Heart left ventricle (tissue), 16 donors: ENCODE data around the gene USP6. TPM values are rescaled to one million over a fixed set of nuclear protein-coding genes. Genes with fewer than 3 reads are reported as not detected.
"Not testable (repeated sequence)": the region's sequence is repeated elsewhere in the genome, so short reads cannot be mapped to it uniquely, and the experiment has no call there.

ENCODE experiments used
- ATAC-seq, 4 donors: fragments of 200-7000 bp; cut with Tn5 transposase; one replicate each; pipeline ENCODE4 v1.9.1; 2020 to 2022; ENCODE audit warnings: moderate library complexity in 4 of 4, mild to moderate bottlenecking in 3 of 4, moderate number of reproducible peaks in 1 of 4
- DNase-seq, 5 donors: peaks; one replicate each; pipeline ENCODE4 v3.0.0-alpha.2; 2020
- H3K27ac ChIP-seq, 12 donors: fragments of 200-600 bp; sonication (generic) in 4 of 12; one replicate each; pipeline versions ENCODE4 v1.5.0 to v1.8.0; 2016 to 2022; ENCODE audit warnings: mild to moderate bottlenecking in 2 of 12
- H3K27me3 ChIP-seq, 9 donors: fragments of 200-600 bp; sonication (generic) in 2 of 9; one replicate each; pipeline versions ENCODE4 v1.5.1 to v1.8.0; 2016 to 2022; ENCODE audit warnings: mild to moderate bottlenecking in 3 of 9
- H3K36me3 ChIP-seq, 9 donors: fragments of 200-600 bp; sonication (generic) in 2 of 9; one replicate each; pipeline versions ENCODE4 v1.5.0 to v1.8.0; 2018 to 2022; ENCODE audit warnings: mild to moderate bottlenecking in 2 of 9
- H3K4me1 ChIP-seq, 12 donors: fragments of 200-600 bp; sonication (generic) in 4 of 12; one replicate each; pipeline versions ENCODE4 v1.5.0 to v1.8.0; 2016 to 2022; ENCODE audit warnings: mild to moderate bottlenecking in 3 of 12
- H3K4me3 ChIP-seq, 12 donors: fragments of 200-600 bp; sonication (generic) in 4 of 12; one replicate each; pipeline versions ENCODE4 v1.5.0 to v1.8.0; 2017 to 2022; ENCODE audit warnings: mild to moderate bottlenecking in 9 of 12, moderate library complexity in 4 of 12
- H3K9me3 ChIP-seq, 12 donors: fragments of 200-600 bp; sonication (generic) in 4 of 12; one replicate each; pipeline versions ENCODE4 v1.5.0 to v1.8.0; 2016 to 2022; ENCODE audit warnings: mild to moderate bottlenecking in 1 of 12
- POLR2A ChIP-seq, 2 donors: fragments of 450-650 bp; IDR thresholded peaks; one replicate each; pipeline ENCODE4 v1.6.1; 2017; ENCODE audit warnings: antibody characterized with exemption in 2 of 2, mild to moderate bottlenecking in 2 of 2, moderate library complexity in 2 of 2
- WGBS, 4 donors: extraction: QIAGEN DNeasy Blood & Tissue Kit in 2 of 4; methylation state at CpG; one replicate each; pipeline versions ENCODE4 v1.1.5 to v1.1.7; 2013 to 2018; 5-methylcytosine and 5-hydroxymethylcytosine counted together
- intact Hi-C, 10 donors: fragments of 100-400 bp; cut with DNase I; formaldehyde crosslinking; loops; one replicate each; pipeline versions ENCODE4 v1.11.1 to v1.14.2; 2022
- polyA plus RNA-seq, 2 donors: library from polyadenylated mRNA; stranded (reverse); fragments of 200-250 nt; gene quantifications; one replicate each; pipeline ENCODE4 v1.2.3, GENCODE V29; 2013
- total RNA-seq, 9 donors: library from RNA; depleted of rRNA in 2 of 9; stranded (reverse); fragments of >200 nt in 2 of 9; fragmentation: NEBNext Ultra II Directional in 3 of 9; extraction: Animal tissue kit (Norgen Biotek cat#: 25700) in 3 of 9; gene quantifications; one replicate each; pipeline versions ENCODE4 v1.1.0 to v1.2.4, GENCODE V29; 2016 to 2023
- TF ChIP-seq, protein P1 (sequence below), 12 donors: fragments of 200-600 bp; sonication (generic) in 4 of 12; IDR thresholded peaks; one replicate each; pipeline versions ENCODE4 v1.5.0 to v1.8.0; 2018 to 2022; ENCODE audit warnings: antibody characterized with exemption in 12 of 12, mild to moderate bottlenecking in 5 of 12
- donor health status: ischemic (EF 13 %, LVEDD 7.1; RV severe dilation, severe dysfunction).
- donor health status: healthy with polysubstance abuse.
- donor health status: DM: no; HTN: yes; CAD: no.
- donor health status: DM: no; HTN: no; CAD: no.
- donor health status: ischemic (EF 25% LVEDD 6.9; RV normal size, moderate dysfunction).
- donor health status: ischemic (EF 25% LVEDD 5.7; RV mildly dilated, moderate dysfunction).
- donor health status: healthy.
- donor health status: DM: yes; HTN: yes; CAD: no.
- donor health status: ischemic (EF 35%, LVEDD 5.7; RV mildly dilated, moderate dysfunction).
- donor health status: nonischemic (EF 11% LVEDD 7.7; RV severe dilation, severe dysfunction).
- donor health status: DM: yes; HTN: yes; CAD: no.
- donor health status: PGD.
- donor health status: ischemic (EF 29% LVEDD 5.4; RV normal size, mild dysfunction).
- donor health status: nonischemic (EF 23%, LVEDD 6.1; RV moderate dilation, normal function).

Gene USP6
- total and polyA plus RNA-seq, 11 donors = 0.01 to 1.6 (median 0.07) TPM; not detected in 2

DNA sequence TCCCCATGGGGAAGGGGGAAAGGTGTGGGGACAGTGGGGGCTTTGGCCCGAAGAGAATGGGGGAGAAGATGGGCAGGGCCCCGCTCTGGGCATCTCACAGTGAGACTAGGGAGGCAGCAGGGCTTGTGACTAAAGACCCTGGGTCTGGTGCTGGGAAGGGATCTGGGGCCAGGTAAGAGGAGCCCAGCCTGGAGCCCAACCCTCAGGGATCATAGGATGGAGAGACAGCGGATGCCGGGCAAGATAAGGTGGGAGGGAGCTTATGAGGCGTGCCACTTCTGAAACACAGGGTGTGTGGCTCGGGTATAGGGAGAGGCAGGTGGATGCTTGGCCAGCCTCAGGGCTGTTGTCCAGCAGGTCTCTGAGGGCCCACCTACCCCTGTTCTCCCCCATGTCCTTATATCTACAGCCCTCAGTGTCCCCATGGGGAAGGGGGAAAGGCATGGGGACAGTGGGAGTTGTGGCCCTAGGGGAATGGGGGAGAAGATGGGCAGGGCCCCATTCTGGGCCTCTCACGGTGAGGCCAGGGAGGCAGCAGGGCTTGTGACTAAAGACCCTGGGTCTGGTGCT lies 15.4 kb downstream of the USP6 start:
- 85 to 93% (median 89%) methylated on average over 7 of the region's 7 CpGs for WGBS, 4 donors
- intact Hi-C loops = no loop called here
- no peak overlapping the region for H3K4me3 ChIP-seq

DNA sequence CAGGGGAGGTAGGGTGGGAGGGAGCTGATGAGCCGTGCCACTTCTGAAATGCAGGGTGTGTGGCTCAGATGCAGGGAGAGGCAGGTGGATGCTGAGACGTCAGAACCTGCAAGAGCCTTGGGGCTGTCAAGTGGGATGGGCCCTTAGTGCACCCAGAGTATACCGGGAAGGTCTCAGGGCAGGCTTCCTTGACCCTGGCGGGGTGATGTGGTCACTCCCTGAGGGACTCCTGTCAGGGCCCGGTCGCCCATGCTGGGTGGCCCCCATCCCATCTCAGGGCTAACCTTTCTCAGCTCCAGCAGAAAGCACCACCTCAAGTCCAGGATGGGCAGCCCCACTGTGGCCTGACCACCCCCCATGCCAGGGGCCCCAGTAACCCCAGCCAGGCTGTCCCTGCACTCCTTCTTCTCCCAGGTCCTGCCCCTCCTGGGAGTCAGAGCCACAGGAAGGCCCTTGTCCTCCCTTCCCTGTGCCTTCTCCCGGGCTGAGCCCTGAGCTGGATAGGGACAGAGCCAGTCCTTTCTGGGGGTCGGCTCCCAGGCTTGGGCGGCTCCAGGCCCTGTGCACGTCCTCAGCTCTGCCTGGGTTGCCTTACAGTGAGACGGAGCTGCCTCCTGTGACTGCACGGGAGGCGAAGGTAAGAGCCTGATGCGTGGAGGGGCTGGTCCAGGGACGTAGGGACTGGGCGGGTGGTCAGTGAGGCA lies 16.1 kb downstream of the USP6 start:
- H3K4me1 ChIP-seq, H3K27ac ChIP-seq, DNase-seq, H3K36me3 ChIP-seq, H3K4me3 ChIP-seq, ATAC-seq, H3K9me3 ChIP-seq, intact Hi-C loops, H3K27me3 ChIP-seq: not testable (repeated sequence)
- 80 to 83% (median 82%) methylated on average over 16 of the region's 16 CpGs for WGBS, 4 donors

More for the DNA sequence above, 15.4 kb downstream of the USP6 start:
- no peak for ATAC-seq
- Histone ChIP-seq H3K9me3 (no peaks in the 10 kb centered on the region), H3K27ac (no peak overlapping the region), H3K4me1 (no peaks in the 10 kb centered on the region), H3K27me3 (peaks cover 0 to 3% (median 0%) of the 10 kb centered on the region in 9 donors), H3K36me3 (no peaks in the 10 kb centered on the region)
- DNase-seq = no peak
- no peak for TF ChIP-seq POLR2A (IDR thresholded peaks at IDR 0.05)
- TF ChIP-seq, protein P1, sequence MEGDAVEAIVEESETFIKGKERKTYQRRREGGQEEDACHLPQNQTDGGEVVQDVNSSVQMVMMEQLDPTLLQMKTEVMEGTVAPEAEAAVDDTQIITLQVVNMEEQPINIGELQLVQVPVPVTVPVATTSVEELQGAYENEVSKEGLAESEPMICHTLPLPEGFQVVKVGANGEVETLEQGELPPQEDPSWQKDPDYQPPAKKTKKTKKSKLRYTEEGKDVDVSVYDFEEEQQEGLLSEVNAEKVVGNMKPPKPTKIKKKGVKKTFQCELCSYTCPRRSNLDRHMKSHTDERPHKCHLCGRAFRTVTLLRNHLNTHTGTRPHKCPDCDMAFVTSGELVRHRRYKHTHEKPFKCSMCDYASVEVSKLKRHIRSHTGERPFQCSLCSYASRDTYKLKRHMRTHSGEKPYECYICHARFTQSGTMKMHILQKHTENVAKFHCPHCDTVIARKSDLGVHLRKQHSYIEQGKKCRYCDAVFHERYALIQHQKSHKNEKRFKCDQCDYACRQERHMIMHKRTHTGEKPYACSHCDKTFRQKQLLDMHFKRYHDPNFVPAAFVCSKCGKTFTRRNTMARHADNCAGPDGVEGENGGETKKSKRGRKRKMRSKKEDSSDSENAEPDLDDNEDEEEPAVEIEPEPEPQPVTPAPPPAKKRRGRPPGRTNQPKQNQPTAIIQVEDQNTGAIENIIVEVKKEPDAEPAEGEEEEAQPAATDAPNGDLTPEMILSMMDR (IDR thresholded peaks at IDR 0.05) = no peak

DNA sequence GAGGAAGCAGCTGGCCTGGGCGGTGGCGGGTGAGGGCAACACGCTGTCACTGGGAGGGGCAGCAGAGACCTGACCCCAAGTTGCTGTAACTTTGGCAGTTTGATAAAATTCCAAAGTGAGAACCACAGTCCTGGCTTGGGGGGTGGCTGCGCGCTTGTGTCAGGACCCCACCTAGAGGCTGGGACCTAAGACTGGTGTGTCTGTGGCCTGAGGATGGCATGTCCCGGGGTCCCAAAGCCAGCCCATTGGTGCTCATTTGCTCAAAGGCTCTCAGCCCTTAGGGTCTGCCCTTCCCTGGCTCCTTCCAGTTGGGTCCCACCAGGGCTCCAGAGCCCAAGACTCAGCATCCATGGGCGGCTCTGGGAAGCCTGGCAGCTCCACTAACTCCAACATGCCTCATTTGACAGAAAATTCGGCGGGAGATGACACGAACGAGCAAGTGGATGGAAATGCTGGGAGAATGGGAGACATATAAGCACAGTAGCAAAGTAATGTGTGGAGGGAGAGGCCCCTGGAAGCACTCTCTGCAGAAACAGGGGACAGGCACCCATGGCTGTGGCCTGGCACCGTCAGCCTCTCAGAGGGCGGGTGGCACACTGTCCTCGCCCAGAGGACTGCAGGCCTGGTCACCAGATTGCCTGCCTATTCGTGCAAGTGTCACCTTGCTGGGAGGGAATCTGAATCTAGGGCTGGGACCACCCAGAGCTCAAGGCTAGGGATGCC lies 16.8 kb downstream of the USP6 start:
- intact Hi-C loops, ATAC-seq, H3K27me3 ChIP-seq, H3K27ac ChIP-seq, H3K4me1 ChIP-seq, H3K4me3 ChIP-seq, H3K9me3 ChIP-seq, DNase-seq, H3K36me3 ChIP-seq: not testable (repeated sequence)
- WGBS, 4 donors = 92 to 95% (median 93%) methylated on average over 11 to 15 of the region's 15 CpGs

DNA sequence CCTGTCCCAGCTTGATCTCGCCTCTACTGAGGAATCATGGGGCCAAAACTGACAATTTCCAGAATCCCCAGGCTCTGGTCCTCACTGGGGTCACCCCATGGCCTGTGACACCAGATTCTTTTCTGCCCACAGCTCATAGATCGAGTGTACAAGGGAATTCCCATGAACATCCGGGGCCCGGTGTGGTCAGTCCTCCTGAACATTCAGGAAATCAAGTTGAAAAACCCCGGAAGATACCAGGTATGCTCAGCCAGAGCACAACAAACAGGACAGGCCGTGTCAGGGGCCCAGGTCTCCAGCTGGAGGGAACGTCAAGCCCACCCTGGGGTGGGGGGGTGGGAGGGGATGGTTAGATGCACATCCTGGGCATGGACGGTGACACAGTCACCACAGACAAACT lies 17.5 kb downstream of the USP6 start:
- TF ChIP-seq, protein P1 (IDR thresholded peaks at IDR 0.05) = no peak
- TF ChIP-seq POLR2A (IDR thresholded peaks at IDR 0.05) = no peak
- WGBS, 4 donors = 61 to 71% (median 64%) methylated on average over 5 to 8 of the region's 8 CpGs
- DNase-seq (no peak), ATAC-seq (no peak)
- intact Hi-C loops = no loop called here
- Histone ChIP-seq H3K4me1 (no peaks in the 10 kb centered on the region), H3K27ac (no peak overlapping the region), H3K36me3 (no peaks in the 10 kb centered on the region), H3K9me3 (no peaks in the 10 kb centered on the region), H3K27me3 (no peaks in the 10 kb centered on the region), H3K4me3 (no peak overlapping the region)

DNA sequence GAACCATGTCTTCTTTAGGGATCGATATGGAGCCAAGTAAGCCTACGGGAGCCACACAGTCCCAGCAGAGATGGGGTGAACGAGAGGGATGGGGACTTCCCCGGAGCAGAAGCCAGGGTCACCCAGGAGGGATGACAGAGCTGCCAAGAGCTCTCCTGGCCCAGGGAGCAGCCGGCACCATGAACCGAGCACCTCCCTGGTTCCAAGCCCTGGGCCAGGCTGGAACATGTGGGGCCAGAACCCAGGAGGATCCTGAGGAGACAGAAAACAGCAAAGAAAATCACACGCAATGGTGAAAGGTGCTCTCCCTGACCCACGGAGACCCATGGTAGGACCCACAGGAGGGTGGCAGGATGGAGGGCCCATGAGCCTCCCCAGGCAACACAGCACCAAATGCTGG lies 18.1 kb downstream of the USP6 start:
- ATAC-seq, H3K36me3 ChIP-seq, H3K4me3 ChIP-seq, H3K27ac ChIP-seq, H3K4me1 ChIP-seq, intact Hi-C loops, H3K9me3 ChIP-seq, DNase-seq, H3K27me3 ChIP-seq: not testable (repeated sequence)
- WGBS, 4 donors = 85 to 96% (median 87%) methylated on average over 7 to 8 of the region's 8 CpGs

DNA sequence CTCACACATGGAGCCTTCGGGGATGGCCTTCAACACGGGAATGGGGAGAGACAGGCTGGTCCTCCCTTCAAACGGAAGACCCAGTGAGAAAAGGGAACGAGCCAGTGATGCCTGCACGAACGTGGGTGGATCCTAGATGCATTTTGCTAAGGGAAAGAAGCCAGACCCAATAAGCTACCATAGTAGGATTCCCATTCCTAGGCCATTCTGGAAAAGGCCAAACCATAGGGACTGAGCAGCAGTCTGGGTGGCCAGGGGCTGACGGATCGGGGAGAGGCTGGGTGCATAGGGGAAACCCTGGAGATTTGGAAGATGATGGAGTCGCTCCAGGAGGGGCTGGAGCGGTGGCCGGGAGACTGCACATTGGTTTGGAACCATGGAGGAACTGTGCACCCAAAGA lies 18.7 kb downstream of the USP6 start:
- ATAC-seq, intact Hi-C loops, H3K27ac ChIP-seq, DNase-seq, H3K4me3 ChIP-seq, H3K4me1 ChIP-seq, H3K36me3 ChIP-seq, H3K27me3 ChIP-seq, H3K9me3 ChIP-seq: not testable (repeated sequence)
- WGBS, 4 donors = 83 to 90% (median 88%) methylated on average over 11 of the region's 11 CpGs

DNA sequence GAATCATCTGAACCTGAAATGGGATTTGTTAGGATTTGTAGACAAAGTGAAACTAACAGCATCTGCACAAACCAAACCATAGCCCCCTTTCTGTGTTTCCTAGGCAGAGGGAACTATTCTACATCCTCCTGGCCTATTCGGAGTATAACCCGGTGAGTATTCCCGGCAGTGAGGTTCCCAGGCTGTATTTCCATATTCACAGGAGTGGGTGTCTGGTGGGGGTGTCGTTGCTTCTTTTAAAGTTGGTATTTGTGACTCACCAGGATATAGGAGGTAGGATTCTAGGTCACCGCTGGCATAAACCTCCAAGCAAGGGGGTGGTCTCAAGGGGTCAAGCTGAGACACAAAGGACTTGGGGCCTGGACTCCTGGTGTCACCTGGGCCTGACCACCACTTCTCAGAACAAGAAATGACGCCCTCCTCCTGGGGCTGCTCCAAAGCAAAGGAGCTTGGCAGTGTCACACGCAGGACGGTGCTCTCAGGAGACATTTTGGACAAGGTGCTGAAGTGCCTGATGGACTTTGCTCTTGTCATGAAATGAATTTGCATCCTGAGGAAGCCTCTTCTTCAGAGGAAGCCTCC lies 19.4 kb downstream of the USP6 start:
- WGBS, 4 donors = 79 to 84% (median 80%) methylated on average over 8 of the region's 8 CpGs
- H3K27ac ChIP-seq, H3K4me1 ChIP-seq, H3K4me3 ChIP-seq, ATAC-seq, H3K36me3 ChIP-seq, H3K27me3 ChIP-seq, DNase-seq, intact Hi-C loops, H3K9me3 ChIP-seq: not testable (repeated sequence)
